GM19043 (cell line): ENCODE measurements around the gene MAP1B.
"Not testable (repeated sequence)": the region's sequence is repeated elsewhere in the genome, so short reads cannot be mapped to it uniquely, and the experiment has no call there.

Experiments
- ATAC-seq: cut with Tn5 transposase; IDR thresholded peaks from one replicate; pipeline ENCODE4 v1.9.1; 2021; ENCODE audit warnings: low read depth; ENCODE audit not compliant: unreplicated experiment

The MAP1B gene

DNA sequence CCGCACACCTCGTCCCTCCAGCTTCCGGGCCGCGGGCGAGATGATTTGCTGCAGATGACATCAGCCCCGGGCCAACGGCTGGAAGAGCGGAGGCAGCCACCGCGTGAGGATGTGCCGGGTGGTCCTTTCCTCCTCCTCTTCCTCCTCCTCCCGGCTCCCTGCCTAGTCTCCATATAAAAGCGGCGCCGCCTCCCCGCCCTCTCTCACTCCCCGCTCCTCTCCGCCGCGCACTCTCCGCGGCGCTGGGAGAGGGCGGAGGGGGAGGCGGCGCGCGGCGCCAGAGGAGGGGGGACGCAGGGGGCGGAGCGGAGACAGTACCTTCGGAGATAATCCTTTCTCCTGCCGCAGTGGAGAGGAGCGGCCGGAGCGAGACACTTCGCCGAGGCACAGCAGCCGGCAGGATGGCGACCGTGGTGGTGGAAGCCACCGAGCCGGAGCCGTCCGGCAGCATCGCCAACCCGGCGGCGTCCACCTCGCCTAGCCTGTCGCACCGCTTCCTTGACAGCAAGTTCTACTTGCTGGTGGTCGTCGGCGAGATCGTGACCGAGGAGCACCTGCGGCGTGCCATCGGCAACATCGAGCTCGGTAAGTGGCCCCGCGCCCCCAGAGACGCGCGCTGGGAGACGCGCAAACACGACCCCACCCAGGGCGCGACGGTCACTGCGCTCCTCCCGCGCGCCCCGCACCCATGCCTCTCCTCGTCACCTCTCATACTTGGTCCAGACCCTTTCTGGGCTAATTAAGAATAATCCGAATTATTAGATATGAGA is at the start of gene MAP1B:
Gene MAP1B (plus strand): TSS at position 345 of the 770 bp plus-strand sequence. CDS start 57 bp downstream, at position 402.
- no peak for ATAC-seq

DNA sequence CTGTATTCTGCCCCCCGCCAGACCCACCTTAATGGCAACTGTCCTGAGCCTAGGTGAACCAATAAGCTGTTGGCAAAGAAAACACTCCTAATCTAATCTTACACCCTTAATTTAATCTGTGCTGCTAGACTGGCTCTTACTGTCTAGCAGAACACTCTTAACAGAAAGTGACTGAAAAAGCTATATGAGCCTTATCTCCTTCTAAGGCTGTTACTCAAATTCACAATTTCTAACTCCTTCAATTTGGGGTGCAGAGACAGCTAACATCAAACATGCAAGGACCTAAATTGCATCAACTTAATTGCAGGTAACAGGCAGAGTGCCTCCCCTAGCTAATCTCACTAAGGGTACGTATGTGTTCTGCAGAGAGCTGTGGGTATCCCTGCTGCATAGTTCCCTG is 49.5 kb upstream of the MAP1B start:
- no peak for ATAC-seq

DNA sequence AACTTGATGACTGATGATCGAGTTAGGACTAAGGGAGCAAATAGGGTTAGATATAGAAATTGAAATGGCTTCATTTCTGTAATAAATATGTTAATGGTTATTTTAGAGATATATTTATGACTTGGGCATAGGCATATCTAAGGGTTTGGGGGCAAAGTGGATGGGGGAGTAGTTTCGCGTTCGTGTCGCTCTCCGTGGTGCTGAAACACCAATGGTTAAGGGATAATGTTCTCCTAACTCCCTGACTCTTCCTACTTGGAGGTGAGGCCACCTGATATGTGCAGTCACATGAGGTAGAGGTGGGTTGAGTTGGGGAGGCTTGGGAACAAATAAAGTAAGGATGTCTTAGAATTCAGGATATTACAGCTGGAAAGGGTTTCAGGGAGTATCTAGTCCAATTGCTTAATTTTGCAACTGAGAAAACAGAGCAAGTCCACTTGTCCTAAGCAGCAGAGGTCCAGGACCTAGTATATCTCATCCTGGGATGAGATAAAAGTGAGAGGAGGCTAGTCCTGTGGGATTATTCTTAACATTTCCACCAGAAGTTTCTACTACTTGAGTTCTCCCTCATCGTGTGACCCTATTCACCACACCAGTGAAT is 44.0 kb upstream of the MAP1B start:
- ATAC-seq = no peak

DNA sequence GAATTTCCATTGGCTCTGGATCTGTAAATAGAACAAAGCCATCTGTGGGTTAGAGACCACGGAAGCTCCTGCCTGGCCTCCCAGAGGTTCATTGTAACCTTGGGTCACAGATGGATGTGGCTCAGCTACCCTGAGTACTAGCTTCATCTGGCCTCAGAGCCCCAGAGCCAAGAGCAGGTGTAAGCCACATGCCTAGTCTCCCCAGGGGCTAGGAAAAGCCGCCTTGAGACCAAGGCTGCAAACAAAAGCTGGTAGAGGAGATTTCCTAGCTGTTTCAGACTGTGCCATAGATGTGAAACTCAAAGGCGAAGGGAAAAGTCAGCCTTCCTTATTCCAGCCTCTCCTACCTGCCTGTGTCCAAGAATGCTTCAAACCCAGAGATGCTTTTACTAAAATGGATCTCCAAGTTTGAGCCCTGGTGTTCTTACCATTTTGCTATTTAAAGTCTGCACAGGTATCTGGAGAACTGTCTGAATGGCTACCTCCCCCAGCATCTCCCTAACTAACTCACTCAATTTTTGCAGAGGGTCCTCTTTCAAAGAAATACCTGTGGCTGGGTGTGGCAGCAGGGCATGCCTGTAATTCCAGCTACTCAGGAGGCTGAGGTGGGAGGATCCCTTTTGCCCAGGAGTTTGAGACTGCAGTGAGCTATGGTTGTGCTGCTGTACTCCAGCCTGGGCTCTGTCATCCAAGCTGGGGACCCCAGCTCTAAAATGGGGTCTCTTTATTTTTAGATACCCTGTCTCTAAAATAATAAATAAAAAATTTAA is 42.3 kb upstream of the MAP1B start:
- no peak for ATAC-seq

DNA sequence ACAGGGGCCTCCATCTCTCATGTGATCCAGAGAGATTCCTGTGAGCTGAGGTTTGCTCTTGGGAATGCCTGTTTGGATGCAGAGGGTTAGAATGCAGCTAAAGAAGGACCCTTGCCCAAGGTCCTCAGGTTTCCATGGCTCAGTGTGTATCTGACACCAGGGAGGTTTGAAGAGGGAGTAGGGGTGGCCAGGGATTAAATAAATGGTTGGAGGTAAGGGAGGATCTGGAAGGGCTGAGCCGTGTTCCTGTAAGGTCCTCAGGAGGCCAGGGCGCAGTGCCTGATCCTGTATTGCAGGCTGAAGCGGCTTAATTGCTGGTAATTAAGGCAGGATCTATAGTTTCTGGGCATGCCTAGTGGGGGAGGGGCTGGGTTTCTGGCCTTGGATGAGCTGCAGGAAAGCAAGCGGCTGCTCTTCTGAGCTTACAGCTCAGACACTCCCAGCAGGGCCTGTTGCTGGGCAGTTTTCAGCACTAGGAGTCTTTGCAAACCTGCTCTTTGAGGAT is 41.5 kb upstream of the MAP1B start:
- ATAC-seq = no peak

DNA sequence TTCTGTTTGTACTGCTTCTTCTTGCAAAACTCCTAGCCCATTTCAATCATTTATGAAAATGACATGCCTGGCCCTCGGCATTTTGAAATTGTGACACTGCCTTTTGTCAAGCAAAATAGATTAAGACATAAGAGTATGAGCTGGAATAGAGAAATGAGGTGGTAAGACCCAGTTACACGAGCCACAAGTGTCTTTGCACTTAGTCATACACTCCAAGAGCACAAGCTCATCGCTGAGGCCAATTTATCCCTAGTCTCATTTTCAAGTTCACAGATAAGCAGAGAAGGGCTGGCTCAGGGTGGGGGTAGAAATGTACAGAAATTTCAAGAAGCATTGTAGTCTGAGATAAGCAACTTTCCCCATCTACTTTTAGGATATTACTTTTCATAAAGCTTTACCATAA is 40.6 kb upstream of the MAP1B start:
- ATAC-seq = no peak

DNA sequence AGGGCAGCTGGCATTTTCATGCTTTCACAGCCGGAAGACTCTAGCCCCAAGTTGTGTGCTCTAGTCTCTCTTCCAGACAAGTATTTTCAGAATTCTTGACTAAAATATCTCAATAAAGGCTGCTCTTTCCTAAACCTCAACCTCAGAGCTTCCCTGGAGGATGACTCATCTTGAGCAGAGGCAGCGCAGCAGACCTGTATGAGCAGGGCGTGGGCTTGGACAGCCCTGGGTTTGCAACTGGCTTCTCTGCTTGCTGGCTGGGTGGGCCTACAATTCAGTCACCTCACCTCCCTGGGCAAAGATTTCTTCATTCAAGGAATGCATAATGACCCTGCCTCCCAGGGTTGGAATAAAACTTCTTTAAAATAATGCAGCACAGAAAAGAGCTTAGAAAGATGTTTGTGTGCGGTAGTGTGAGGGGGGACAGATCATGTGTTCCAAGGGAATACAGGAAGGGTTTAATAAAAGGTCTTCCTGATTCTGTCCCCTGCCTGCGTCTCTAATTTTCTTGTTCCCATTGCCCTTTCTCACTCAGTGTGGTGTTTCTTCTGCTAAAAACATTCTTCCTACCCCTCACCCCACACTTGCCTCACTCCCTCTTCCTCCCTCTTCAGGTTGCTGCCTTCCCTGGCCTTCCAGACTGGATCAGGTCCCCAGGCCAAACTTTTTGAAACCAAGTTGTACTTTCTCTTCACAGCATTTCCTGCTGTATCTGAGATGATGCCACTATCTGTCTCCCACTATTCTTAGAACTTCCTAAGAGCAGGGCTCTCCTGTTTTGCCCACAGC is 39.4 kb upstream of the MAP1B start:
- ATAC-seq = no peak

DNA sequence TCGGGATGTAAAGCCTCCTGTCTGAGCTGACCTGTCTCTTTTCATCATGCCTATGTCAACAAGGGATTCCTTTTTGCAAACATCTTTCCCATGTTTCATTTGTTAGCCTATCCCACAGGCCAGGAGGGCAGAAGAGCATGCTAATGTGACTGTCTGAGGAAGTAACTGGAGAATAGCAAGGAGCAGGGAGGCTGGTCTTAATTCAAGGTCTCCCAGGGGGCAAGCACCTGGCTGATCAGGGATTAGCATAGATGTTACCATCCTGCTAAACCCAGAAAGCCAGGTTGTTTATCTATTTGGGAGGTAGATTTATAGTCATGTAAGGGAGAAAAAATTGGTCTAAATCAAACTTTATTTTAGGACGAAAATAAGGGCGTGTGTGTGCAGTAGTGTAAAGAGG is 36.7 kb upstream of the MAP1B start:
- ATAC-seq = no peak

DNA sequence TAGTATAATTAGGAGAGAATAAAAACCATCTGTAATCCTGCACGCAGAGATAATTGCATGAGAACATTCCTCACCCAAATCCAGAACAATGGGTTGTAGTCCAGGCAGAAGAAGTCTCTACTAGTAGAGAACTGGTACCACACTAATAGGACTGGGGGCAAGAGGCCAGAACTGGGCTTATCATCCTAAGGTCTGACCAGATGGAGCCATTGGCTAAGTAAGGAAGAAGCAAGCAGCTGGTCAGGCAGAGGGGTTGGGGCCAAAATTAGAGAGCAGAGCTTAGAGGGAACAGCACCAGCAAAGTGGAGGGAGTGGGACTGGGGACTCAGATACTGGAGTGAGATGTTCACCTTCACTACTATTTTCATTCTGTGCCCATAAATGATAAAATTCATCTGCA is 35.4 kb upstream of the MAP1B start:
- ATAC-seq = no peak

DNA sequence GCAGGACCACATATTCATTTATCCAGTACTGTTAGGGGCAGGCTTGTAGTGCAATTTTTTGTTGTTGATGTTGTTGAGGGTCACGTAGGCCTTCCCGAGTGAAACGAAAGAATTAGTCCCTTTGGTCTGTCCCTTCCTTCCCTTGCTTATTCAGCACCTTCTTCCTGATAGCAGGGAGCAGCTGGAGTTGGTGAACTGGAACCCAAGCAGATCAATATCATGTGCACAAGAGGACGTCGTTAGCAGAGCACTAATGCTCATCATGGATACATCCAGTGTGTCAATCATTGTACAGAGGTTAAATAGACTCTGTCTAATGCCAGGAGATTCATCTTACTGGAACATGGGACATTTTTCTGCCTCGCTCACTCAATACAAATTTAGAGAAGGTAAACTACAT is 33.0 kb upstream of the MAP1B start:
- ATAC-seq = no peak

DNA sequence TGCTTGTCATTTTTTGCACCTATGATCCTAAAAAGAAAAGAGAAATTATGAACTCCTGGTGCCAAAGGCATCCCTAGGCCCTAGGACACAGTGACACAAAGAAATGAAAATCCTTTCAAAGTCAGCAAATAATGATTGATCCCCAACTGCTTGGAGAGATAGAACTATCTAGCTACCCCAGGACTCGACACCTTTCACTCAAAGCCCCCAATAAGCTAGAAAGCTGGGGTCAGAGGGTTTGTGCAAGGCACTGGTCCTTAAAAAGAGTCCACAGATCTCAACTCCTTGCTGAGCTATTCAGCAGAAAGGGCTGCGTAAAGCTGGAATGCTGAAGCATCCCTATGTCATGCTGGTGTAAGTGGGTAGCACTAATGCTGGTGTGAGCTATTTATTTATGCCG is 31.8 kb upstream of the MAP1B start:
- no peak for ATAC-seq

DNA sequence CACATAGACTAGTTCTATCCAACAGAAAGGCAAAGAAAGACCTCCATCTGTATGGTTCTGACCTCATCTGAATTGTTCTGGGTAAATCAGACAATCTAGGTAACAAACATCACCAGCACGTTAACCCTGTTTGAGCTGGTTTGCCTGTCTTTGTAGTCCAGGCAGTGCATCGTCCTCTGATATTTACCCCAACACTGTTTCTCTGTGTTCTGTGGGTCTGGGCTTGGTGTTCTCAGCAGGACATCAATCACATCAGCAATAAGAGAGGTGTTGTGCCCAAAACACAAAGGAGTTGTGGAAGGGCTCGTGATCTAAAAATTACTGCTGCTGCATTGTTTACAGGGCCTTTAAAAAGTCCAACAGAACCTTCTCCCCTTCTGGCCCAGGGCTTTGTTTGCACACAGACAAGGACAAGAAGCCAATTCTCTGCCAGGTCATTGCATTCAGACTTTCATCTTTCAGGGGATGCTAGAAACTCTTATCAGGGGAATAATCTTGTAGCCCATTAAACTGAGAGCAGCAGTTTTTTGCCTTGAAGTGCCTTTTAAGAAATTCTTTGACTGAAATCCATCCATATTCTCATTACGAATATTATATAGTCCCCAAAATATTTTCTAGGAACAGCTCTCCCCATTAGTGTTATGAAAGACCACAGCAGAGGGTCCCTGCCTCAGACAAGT is 30.5 kb upstream of the MAP1B start:
- no peak for ATAC-seq

DNA sequence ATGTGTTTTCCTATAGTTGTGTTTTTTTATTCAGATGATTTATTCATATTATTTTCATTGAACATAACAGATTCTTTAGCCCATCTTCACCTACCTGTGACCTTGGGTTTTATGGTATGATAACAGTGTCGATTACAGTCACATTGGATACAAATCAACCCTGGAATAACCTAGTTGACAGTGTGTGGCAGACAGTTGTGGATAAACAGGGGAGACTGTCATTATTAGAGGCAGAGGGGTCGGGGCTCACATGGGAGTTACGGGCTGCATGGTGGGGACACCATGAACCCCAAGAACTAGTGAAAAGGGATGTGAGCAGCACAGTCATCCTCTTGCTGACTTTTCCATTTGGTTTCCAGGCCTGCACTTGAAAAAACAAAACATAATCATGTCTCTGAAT is 29.9 kb upstream of the MAP1B start:
- no peak for ATAC-seq

DNA sequence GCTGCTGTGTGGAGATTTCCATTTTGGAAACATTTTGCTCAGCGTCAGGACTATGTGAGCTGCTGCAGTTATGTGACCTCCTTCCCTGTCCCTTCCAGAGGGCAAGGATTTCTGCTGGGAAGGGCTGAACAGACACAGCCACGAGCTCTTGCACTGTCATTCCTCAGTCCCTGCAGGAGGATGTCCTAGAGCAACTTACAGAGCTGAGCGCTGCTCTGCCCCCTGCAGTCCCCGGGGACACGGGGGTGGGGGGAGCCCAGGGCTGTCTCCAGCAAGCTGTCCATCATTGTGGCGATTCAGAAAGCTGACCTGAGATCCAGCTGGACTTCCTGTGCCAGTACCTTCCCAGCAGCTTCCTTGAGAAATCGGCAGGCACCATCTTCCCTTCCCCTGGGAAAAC is 28.0 kb upstream of the MAP1B start:
- ATAC-seq = no peak

DNA sequence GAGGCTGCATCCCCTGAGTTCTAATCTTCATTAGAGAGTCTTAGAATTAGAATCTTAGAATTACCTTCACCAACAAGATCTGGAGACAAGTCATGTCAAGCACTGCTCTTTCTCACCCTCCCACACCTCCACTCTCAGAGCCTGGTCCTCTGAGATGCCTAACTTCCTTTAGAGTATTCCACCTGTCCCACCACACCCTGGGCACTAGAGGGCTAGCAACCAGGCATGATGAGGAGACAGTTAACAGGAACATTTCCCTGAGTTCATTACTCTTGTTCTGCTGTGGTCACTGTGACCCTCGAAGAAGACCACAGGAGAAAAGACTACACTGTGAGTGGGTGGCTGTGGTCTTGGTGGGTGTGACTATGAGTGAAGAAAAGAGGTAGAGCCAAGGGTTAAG is 25.2 kb upstream of the MAP1B start:
- ATAC-seq = no peak

DNA sequence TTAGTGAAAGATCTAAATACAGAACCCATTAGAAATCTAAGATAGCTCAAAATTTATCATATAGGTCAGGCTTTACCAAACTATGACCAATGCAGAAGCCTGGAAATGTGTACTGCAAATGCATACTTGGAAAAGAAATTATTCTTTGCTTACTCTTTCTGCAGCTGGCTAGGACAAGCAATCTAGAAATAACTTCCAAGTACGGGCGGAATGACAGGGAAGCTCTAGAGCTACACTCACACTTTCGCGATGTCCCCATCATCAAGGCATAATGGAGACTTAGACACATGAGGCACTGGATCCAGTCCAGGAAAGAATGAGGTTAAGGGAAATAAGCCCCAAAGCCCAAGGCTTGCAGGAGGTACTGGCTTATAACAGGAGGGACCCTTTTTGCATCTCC is 22.4 kb upstream of the MAP1B start:
- ATAC-seq = no peak

DNA sequence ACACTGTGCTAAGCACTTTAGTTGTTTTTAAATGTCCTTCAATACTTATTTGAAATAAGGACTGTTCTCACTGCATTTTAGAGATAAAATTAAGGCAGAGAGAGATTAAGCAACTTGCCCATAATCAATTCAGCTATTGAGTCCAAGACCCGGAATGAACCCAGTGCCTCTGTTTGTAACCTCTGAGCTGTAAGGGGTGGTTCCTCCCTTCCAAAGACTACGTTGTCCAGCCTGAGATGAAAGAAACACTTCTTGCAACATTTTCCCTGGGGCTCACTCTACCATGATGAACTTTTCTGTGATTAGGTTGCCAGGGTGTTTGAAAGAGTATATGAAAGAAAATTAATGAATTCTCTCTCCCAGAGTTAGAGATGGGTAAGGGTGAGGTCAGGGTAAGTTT is 22.0 kb upstream of the MAP1B start:
- no peak for ATAC-seq

DNA sequence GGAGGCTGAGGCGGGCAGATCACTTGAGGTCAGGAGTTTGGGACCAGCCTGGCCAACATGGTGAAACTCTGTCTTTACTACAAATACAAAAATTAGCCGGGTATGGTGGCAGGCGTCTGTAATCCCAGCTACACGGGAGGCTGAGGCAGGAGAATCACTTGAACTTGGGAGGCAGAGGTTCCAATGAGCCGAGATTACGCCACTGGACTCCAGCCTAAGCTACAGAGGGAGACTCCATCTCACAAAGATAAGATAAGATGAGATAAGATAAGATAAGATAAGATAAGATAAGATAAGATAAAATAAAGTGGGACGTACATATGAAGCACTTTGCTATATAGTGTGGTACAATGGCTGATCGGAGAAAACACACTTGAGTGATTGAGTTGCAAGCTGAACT is 17.6 kb upstream of the MAP1B start:
- ATAC-seq = not testable (repeated sequence)

DNA sequence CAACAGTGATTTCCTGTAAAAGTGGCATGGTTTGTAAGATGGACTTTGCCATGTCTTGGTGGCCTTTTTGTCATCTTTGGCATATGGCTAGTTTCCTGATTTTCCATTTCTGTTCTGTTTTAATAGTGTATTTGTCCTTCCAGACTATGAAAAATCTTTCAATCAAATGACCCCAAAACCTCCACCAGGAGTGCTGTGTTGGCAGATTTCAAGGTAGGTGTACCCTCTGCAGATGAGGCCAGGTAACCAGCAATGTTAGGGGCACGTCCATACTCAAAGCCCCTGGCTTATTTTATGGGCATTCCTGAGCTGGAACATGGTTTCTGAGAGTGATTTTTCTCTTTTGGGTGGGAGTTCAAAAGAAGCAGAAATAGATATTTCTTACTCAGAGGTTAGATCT is 15.2 kb upstream of the MAP1B start:
- ATAC-seq = no peak

DNA sequence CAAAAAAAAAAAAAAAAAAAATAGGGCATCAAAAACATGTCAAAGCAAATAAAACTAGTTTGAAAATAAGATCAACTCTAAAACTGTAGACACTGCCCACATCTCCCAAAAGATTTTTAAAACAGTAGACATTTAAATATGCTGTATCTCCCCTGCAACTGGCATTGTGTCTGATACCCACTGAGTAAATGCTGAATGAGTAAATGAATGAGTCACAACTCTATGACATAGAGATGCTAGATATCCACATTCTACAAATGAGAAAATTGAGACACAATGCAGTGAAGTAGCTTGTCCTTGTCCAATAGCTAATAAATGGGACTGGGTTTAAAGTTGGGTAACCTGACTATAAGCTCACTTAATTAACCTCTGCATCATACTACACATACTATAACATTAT is 14.1 kb upstream of the MAP1B start:
- ATAC-seq = no peak
